ENCODE data around the gene ADCY1. TPM values are rescaled to one million over a fixed set of nuclear protein-coding genes. Genes with fewer than 3 reads are reported as not detected.
"Not testable (repeated sequence)": the region's sequence is repeated elsewhere in the genome, so short reads cannot be mapped to it uniquely, and the experiment has no call there.

The ADCY1 gene
- total RNA-seq, 4 donors from 2014 or later = 0.49 to 1.2 (median 0.72) TPM

- 67 to 89% methylated on average over 1 to 15 of the region's 22 CpGs for WGBS, 2 donors (ENCODE audit: low coverage in 1 of 2)
- TF ChIP-seq, protein P1, sequence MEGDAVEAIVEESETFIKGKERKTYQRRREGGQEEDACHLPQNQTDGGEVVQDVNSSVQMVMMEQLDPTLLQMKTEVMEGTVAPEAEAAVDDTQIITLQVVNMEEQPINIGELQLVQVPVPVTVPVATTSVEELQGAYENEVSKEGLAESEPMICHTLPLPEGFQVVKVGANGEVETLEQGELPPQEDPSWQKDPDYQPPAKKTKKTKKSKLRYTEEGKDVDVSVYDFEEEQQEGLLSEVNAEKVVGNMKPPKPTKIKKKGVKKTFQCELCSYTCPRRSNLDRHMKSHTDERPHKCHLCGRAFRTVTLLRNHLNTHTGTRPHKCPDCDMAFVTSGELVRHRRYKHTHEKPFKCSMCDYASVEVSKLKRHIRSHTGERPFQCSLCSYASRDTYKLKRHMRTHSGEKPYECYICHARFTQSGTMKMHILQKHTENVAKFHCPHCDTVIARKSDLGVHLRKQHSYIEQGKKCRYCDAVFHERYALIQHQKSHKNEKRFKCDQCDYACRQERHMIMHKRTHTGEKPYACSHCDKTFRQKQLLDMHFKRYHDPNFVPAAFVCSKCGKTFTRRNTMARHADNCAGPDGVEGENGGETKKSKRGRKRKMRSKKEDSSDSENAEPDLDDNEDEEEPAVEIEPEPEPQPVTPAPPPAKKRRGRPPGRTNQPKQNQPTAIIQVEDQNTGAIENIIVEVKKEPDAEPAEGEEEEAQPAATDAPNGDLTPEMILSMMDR (IDR thresholded peaks at IDR 0.05) = no peak
- TF ChIP-seq EP300 (IDR thresholded peaks at IDR 0.05) = no peak
- no peak for TF ChIP-seq POLR2AphosphoS5 (IDR thresholded peaks at IDR 0.05)
- TF ChIP-seq POLR2A (IDR thresholded peaks at IDR 0.05) = no peak
These were observed 147.8 kb downstream of the ADCY1 start for GRCh38 chr7:45721686-45722598.

DNA sequence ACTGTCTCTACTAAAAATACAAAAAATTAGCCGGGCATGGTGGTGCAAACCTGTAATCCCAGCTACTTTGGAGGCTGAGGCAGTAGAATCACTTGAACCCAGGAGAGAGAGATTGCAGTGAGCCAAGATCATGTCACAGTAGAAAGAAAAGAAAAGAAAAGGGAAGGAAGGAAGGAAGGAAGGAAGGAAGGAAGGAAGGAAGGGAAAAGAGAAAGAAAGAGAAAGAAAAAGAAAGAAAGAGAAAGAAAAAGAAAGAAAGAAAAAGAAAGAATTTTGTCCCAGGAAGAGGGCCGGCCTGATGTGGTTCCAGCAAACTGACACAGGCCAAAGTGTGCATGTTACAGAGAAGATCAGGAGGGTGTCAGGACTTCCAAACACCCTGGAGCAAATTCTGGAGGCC, 151.1 kb downstream of the ADCY1 start:
- H3K4me1 ChIP-seq, H3K27ac ChIP-seq, H3K9me3 ChIP-seq, H3K27me3 ChIP-seq, ATAC-seq, H3K4me3 ChIP-seq: not testable (repeated sequence)
- WGBS, 2 donors (ENCODE audit: low coverage in 1 of 2) = 100% methylated on average over 1 of the region's 2 CpGs
- H3K36me3 ChIP-seq = peaks cover 0 to 72% of the 10 kb centered on the region in 2 donors

More at GRCh38 chr7:45721686-45722598, 147.8 kb downstream of the ADCY1 start:
- Histone ChIP-seq H3K9me3 (no peaks in the 10 kb centered on the region), H3K36me3 (peaks cover 0 to 48% of the 10 kb centered on the region in 2 donors), H3K27ac (no peak overlapping the region), H3K27me3 (no peaks in the 10 kb centered on the region), H3K4me1 (no peaks in the 10 kb centered on the region), H3K4me3 (no peak overlapping the region)
- ATAC-seq = no peak

DNA sequence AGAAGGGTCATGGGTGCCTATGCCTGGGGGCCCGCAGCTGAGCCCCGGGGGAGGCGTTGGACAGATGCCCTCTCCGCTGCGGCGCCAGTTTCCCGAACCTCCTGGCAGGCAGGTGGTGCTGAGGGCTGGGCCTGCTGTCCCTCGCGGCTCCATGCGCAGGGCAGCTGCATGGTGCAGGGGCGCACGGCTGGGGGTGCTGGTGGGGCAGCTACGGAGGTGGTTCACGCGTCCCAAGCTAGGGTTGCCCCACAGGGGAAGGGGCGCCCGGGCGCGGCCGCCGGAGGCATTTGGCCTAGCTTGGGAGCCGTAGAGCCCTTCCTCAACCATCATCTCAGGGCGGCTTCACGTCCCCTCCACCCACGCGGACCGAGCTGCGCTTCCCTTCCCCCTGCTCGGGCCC, 152.7 kb downstream of the ADCY1 start:
- H3K36me3 ChIP-seq = peaks cover 0 to 71% of the 10 kb centered on the region in 2 donors
- no peaks in the 10 kb centered on the region for H3K9me3 ChIP-seq
- ATAC-seq = no peak
- H3K27me3 ChIP-seq = no peaks in the 10 kb centered on the region
- H3K4me3 ChIP-seq = no peak overlapping the region
- 100% methylated on average over 2 to 8 of the region's 29 CpGs for WGBS, 2 donors (ENCODE audit: low coverage in 1 of 2)
- H3K4me1 ChIP-seq = no peaks in the 10 kb centered on the region
- H3K27ac ChIP-seq = no peak overlapping the region
- no peak for TF ChIP-seq EP300 (IDR thresholded peaks at IDR 0.05)
- no peak for TF ChIP-seq POLR2AphosphoS5 (IDR thresholded peaks at IDR 0.05)
- TF ChIP-seq, protein P1 (IDR thresholded peaks at IDR 0.05) = no peak
- no peak for TF ChIP-seq POLR2A (IDR thresholded peaks at IDR 0.05)

DNA sequence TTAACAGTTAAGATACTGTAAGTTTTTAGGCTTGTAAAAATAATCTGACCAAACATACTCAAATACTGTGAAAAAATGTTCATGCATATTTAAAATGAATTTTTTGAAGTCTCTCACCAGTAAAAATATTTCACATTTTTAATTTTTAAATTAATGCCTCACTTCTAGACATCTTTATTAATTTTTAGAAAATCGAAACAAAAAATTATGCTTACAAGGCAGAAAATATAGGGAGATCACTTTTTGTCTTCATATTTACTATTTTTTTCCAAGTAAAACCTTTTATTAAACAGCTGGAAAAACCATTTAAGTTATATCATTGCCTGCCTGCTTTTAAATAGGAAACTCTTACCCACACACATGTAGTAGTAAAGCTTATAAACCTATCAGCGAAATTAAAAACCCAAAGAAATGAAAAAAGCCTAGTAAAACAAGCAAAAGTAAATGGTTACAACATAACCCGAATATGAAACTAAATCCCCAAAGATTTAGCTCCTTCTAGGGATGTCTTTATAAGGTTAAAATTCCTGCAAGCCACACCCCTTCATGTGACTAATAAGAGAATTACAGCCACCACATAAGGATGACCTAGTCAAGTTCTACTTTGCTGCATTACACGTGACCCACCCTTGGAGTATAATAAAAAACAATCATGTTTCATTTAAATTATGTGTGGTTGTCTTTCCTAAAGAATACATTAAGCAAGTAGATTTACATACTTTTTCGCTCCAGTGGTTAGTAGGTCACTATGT, 157.7 kb downstream of the ADCY1 start:
- peak; percentile 48 for ATAC-seq
- H3K4me1 ChIP-seq, H3K27ac ChIP-seq, H3K4me3 ChIP-seq, H3K27me3 ChIP-seq, H3K9me3 ChIP-seq: not testable (repeated sequence)
- 60 to 74% methylated on average over 5 of the region's 5 CpGs for WGBS, 2 donors (ENCODE audit: low coverage in 1 of 2)
- H3K36me3 ChIP-seq = peaks cover 0 to 32% of the 10 kb centered on the region in 2 donors

DNA sequence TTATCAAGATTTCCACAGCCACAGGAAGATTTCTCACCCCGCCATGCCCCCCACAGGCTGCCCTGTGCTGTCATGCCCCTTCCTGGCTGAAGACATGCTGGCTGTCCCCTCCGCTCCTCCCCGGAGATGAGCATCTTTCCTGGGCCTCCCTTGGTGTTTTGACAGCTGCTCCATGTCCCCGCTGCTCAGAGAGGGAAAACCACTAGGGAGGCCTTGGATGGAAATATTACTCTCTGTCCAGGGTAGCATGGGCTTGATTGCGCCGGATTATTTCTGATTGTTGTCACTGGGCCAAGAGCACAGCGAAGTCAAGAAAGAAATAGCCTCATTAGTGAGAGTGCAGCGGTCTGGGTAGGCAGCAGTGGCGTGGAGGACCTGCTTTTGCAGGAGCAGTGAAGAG, 164.8 kb downstream of the ADCY1 start:
- H3K27ac ChIP-seq, H3K27me3 ChIP-seq, H3K4me1 ChIP-seq, H3K4me3 ChIP-seq, H3K9me3 ChIP-seq, ATAC-seq: not testable (repeated sequence)
- H3K36me3 ChIP-seq = peaks cover 0 to 69% of the 10 kb centered on the region in 2 donors
- WGBS, 2 donors (ENCODE audit: low coverage in 1 of 2) = 100% methylated on average over 2 of the region's 9 CpGs; no CpG with 5 or more reads in 1 of the 2 donors

DNA sequence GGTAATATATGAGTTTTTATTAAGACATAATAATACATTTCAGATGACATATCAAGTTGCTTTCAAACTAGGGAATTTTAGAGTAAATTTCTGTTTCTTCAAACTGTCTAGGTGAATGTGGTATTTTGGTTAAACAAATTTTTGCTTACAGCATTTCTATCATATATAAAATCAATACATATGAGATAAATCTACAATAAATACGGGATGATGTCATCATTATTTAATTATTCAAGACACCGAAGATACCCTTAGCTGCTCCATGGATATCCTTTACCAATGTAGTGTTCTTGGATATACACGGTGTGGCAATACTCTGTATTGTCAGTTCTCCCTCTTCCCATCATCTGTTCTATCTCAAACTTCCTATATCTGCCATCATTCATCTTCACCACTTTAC, 166.4 kb downstream of the ADCY1 start:
- H3K9me3 ChIP-seq, H3K27ac ChIP-seq, H3K4me1 ChIP-seq, H3K27me3 ChIP-seq, ATAC-seq, H3K4me3 ChIP-seq: not testable (repeated sequence)
- WGBS, 2 donors (ENCODE audit: low coverage in 1 of 2) = 89 to 100% methylated on average over 2 to 3 of the region's 3 CpGs
- peaks cover 0 to 81% of the 10 kb centered on the region in 2 donors for H3K36me3 ChIP-seq

- peaks cover 0 to 81% of the 10 kb centered on the region in 2 donors for H3K36me3 ChIP-seq
- H3K27me3 ChIP-seq, H3K4me3 ChIP-seq, ATAC-seq, H3K4me1 ChIP-seq, H3K27ac ChIP-seq, H3K9me3 ChIP-seq: not testable (repeated sequence)
- TF ChIP-seq, protein P1 (IDR thresholded peaks at IDR 0.05) = peak in 1 of 4 experiments; percentile 9
These were observed 174.8 kb downstream of the ADCY1 start for GRCh38 chr7:45748976-45749375.

DNA sequence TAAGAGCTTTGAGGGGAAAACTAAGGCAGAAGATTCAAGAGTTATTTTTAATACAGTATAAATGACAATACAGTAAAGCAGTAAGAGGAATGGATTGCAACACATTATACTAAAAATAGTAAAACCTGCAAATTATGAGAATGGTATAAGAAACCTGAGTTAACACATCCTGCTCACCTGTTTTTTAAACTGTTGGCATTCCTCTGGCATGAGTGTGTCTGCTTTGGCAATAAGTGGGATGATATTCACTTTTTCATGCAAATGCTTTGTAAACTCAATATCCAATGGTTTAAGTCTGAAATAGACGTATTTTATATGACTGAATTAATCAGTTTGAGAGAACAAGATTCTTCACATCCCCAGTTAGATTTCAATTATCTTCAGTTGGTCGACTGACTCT, 177.2 kb downstream of the ADCY1 start:
- H3K36me3 ChIP-seq = peaks cover 0 to 75% of the 10 kb centered on the region in 2 donors
- WGBS, 2 donors (ENCODE audit: low coverage in 1 of 2) = 82 to 83% methylated on average over 2 of the region's 2 CpGs
- not testable (repeated sequence) for H3K4me1 ChIP-seq, H3K27ac ChIP-seq, H3K9me3 ChIP-seq, H3K27me3 ChIP-seq, H3K4me3 ChIP-seq, ATAC-seq

- 83 to 100% methylated on average over 1 to 2 of the region's 4 CpGs for WGBS, 2 donors (ENCODE audit: low coverage in 1 of 2)
- not testable (repeated sequence) for ATAC-seq, H3K4me3 ChIP-seq, H3K27ac ChIP-seq, H3K9me3 ChIP-seq, H3K27me3 ChIP-seq, H3K4me1 ChIP-seq
- peaks cover 0 to 45% of the 10 kb centered on the region in 2 donors for H3K36me3 ChIP-seq
These were observed 182.2 kb downstream of the ADCY1 start for GRCh38 chr7:45756333-45756732.
